CD8-positive, alpha-beta memory T cell (primary cell): Measurements from ENCODE around the gene HDAC9. TPM values are rescaled to one million over a fixed set of nuclear protein-coding genes. Genes with fewer than 3 reads are reported as not detected.

Experiments
- CTCF ChIA-PET: fragments of 350-600 bp; sonication (Branson Sonifier 250); formaldehyde crosslinking; loops from one replicate; lab custom pipeline; 2021; ENCODE audit warnings: antibody characterized with exemption; lab: Charles Lee
- POLR2A ChIA-PET: fragments of 350-600 bp; sonication (Branson Sonifier 250); formaldehyde crosslinking; loops from one replicate; lab custom pipeline; 2021; ENCODE audit warnings: antibody characterized with exemption; lab: Charles Lee
- DNase-seq, 5 donors: peaks; one replicate each; pipeline versions ENCODE4 v3.0.0 to v3.0.0-alpha.2; 2020 to 2022; ENCODE audit warnings: mixed read lengths in 1 of 5
- H3K27ac ChIP-seq: one replicate; pipeline ENCODE4 v1.7.0; 2013; ENCODE audit warnings: low read depth, mild to moderate bottlenecking, low read length, moderate library complexity
- H3K27me3 ChIP-seq: 2 replicates; pipeline ENCODE4 v1.7.0; 2013; ENCODE audit warnings: low read length, mild to moderate bottlenecking; ENCODE audit not compliant: insufficient read depth, poor library complexity, severe bottlenecking
- H3K36me3 ChIP-seq: 2 replicates; pipeline ENCODE4 v1.7.0; 2013; ENCODE audit warnings: mild to moderate bottlenecking, low read length, moderate library complexity; ENCODE audit not compliant: insufficient read depth
- H3K4me1 ChIP-seq: 2 replicates; pipeline ENCODE4 v1.7.0; 2013; ENCODE audit warnings: mild to moderate bottlenecking, low read length, moderate library complexity; ENCODE audit not compliant: insufficient read depth
- H3K4me3 ChIP-seq: 2 replicates; pipeline ENCODE4 v1.7.0; 2013; ENCODE audit warnings: mild to moderate bottlenecking, low read length
- H3K9me3 ChIP-seq: 2 replicates; pipeline ENCODE4 v1.7.0; 2013; ENCODE audit warnings: mild to moderate bottlenecking, low read length
- H3K27ac Mint-ChIP-seq, 8 donors: one replicate each; pipeline ENCODE4 v1.8.0; 2020 to 2021; ENCODE audit warnings: mixed read lengths in 8 of 8, mild to moderate bottlenecking in 6 of 8, inconsistent platforms in 3 of 8, moderate library complexity in 3 of 8
- H3K27me3 Mint-ChIP-seq, 2 donors: one replicate each; pipeline ENCODE4 v1.8.0; 2020 to 2021; ENCODE audit warnings: mixed read lengths in 2 of 2, mild to moderate bottlenecking in 1 of 2, moderate library complexity in 1 of 2
- H3K36me3 Mint-ChIP-seq, 3 donors: one replicate each; pipeline ENCODE4 v1.8.0; 2020 to 2021; ENCODE audit warnings: mixed read lengths in 3 of 3, inconsistent platforms in 1 of 3, mild to moderate bottlenecking in 1 of 3
- H3K4me1 Mint-ChIP-seq, 3 donors: one replicate each; pipeline ENCODE4 v1.8.0; 2020 to 2021; ENCODE audit warnings: mixed read lengths in 3 of 3, inconsistent platforms in 1 of 3, mild to moderate bottlenecking in 1 of 3
- H3K4me3 Mint-ChIP-seq, 7 donors: one replicate each; pipeline ENCODE4 v1.8.0; 2020 to 2021; ENCODE audit warnings: mixed read lengths in 7 of 7, mild to moderate bottlenecking in 6 of 7, moderate library complexity in 4 of 7, inconsistent platforms in 2 of 7
- H3K9me3 Mint-ChIP-seq, 5 donors: one replicate each; pipeline ENCODE4 v1.8.0; 2020 to 2022; ENCODE audit warnings: mixed read lengths in 5 of 5, mild to moderate bottlenecking in 3 of 5, moderate library complexity in 2 of 5, inconsistent platforms in 1 of 5
- polyA plus RNA-seq: library from polyadenylated mRNA; unstranded; fragments of 300-500 nt; fragmentation: Illumina TruSeq; gene quantifications from one replicate; pipeline ENCODE4 v1.2.3, GENCODE V29; 2021
- total RNA-seq, 2 experiments: library from RNA; stranded (reverse); gene quantifications; one replicate each; pipeline ENCODE4 v1.2.3, GENCODE V29; 2021

The HDAC9 gene
- total and polyA plus RNA-seq, 3 experiments from 2014 or later: 2.5 to 5.0 (median 3.2) TPM

DNA sequence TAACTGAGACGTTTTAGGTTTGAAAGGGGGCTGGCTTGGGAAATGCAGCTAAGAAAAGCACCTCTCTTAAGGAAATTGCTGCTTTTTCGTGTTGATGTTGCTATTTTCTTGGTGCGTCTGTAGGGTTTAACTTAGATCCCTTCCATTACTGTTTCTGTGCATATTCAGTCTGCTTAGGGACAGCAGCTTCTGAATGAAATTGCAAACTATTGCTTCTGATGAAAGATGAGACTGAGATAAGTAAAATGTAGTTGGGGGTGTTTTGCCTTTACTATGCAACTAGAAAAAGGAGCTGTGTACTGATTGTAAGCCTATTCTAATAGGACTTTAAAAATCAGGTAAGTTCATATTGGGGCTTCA, 772 bp downstream of the HDAC9 start:
- peak overlapping the region; percentile 44 to 84 (median 75) for H3K4me3 Mint-ChIP-seq

DNA sequence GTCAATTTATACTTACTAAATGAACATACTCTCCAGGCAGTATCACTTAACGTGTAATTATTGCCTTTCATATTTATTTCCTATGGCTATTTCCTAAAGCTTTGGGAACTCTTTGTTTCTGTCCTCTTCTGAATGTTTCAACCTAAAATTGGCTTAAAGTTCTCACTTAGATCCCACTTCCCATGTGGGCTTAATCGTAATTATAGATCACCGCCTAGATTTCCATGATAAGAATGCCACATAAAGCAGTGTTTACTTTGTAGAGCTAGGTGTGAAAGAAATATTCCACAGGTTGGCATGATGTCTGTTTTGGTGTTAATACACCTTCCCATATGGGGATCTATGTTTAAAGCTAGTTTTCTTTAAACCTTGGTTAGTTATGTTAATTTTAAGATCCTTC, 1.5 kb downstream of the HDAC9 start:
- peak overlapping the region in 1 of 7 donors; percentile 77 for H3K4me3 Mint-ChIP-seq
- ChIA-PET POLR2A (no interaction called here), CTCF (interaction anchor here (0.7 kb wide), 1 partner anchor 17 kb away, joined by 3 read pairs; no protein-coding TSS in a partner anchor)
- no peaks in the 10 kb centered on the region for H3K36me3 Mint-ChIP-seq
- H3K27me3 ChIP-seq: no peaks in the 10 kb centered on the region
- H3K4me1 ChIP-seq: no peaks in the 10 kb centered on the region
- H3K27ac Mint-ChIP-seq: peak overlapping the region in 1 of 8 donors; percentile 13
- H3K9me3 Mint-ChIP-seq: peaks cover 0 to 3% (median 0%) of the 10 kb centered on the region in 5 donors
- no peaks in the 10 kb centered on the region for H3K27me3 Mint-ChIP-seq
- H3K36me3 ChIP-seq: no peaks in the 10 kb centered on the region
- H3K27ac ChIP-seq: no peak overlapping the region
- peaks cover 19 to 28% (median 23%) of the 10 kb centered on the region in 3 donors for H3K4me1 Mint-ChIP-seq
- DNase-seq: no peak
- H3K9me3 ChIP-seq: no peaks in the 10 kb centered on the region
- no peak overlapping the region for H3K4me3 ChIP-seq

More for the DNA sequence above, 772 bp downstream of the HDAC9 start:
- no peaks in the 10 kb centered on the region for H3K36me3 Mint-ChIP-seq
- H3K9me3 Mint-ChIP-seq: peaks cover 0 to 3% (median 0%) of the 10 kb centered on the region in 5 donors
- H3K4me3 ChIP-seq: no peak overlapping the region
- DNase-seq: no peak
- CTCF ChIA-PET: no interaction called here
- H3K4me1 ChIP-seq: no peaks in the 10 kb centered on the region
- H3K9me3 ChIP-seq: no peaks in the 10 kb centered on the region
- no peaks in the 10 kb centered on the region for H3K27me3 Mint-ChIP-seq
- no peaks in the 10 kb centered on the region for H3K27me3 ChIP-seq
- no peak overlapping the region for H3K27ac ChIP-seq
- H3K27ac Mint-ChIP-seq: peak overlapping the region in 2 of 8 donors; percentile 14 to 59
- POLR2A ChIA-PET: no interaction called here
- no peaks in the 10 kb centered on the region for H3K36me3 ChIP-seq
- H3K4me1 Mint-ChIP-seq: peaks cover 19 to 28% (median 23%) of the 10 kb centered on the region in 3 donors

DNA sequence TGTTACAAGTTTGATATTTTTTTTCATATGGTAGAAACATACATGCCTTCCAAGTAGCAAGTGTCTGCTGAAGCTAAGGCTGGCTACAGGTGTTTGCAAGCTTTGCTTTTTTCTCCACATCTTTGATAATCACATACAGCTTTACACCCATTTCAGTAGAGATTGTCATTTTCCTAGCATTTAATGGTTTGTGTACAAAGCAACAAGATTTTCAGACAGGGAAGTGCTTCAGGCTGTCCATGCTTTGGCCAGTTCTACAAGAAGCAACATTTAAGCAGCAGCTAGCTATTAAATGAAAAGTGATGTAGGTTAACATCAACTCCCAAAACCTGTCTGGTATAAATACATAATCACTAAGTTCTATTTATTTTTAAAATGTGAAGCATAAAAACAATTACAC, 2.3 kb downstream of the HDAC9 start:
- H3K9me3 Mint-ChIP-seq: peaks cover 0 to 3% (median 0%) of the 10 kb centered on the region in 5 donors
- H3K4me1 ChIP-seq: no peaks in the 10 kb centered on the region
- ChIA-PET CTCF (interaction anchor here (0.7 kb wide), 1 partner anchor 16 kb away, joined by 3 read pairs; no protein-coding TSS in a partner anchor), POLR2A (no interaction called here)
- H3K9me3 ChIP-seq: no peaks in the 10 kb centered on the region
- peak overlapping the region in 1 of 7 donors; percentile 12 for H3K4me3 Mint-ChIP-seq
- H3K4me3 ChIP-seq: no peak overlapping the region
- H3K36me3 Mint-ChIP-seq: no peaks in the 10 kb centered on the region
- no peak overlapping the region for H3K27ac Mint-ChIP-seq
- no peak overlapping the region for H3K27ac ChIP-seq
- no peaks in the 10 kb centered on the region for H3K27me3 Mint-ChIP-seq
- no peak for DNase-seq
- peaks cover 19 to 28% (median 23%) of the 10 kb centered on the region in 3 donors for H3K4me1 Mint-ChIP-seq
- no peaks in the 10 kb centered on the region for H3K36me3 ChIP-seq
- no peaks in the 10 kb centered on the region for H3K27me3 ChIP-seq

DNA sequence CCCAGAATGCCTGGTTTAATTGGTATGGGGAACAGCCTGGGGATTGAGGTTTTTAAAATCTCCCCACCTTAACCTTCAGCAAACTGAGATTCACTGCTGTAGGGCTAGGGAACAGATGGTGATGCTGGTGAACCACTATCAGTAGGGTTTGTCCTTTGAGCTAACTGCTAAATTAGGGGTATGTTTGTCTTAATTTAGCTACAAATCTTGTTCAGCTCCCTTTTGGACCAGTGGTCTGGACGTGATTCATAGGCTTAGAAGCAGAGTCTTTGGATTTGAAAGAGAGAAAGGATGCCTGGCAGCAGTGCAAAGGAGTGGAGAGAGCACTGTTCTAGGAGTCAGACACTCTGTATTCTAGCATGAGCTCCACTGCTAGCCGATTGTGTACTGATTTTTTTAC, 2.8 kb downstream of the HDAC9 start:
- Mint-ChIP-seq H3K4me3 (no peak overlapping the region), H3K36me3 (no peaks in the 10 kb centered on the region), H3K27me3 (no peaks in the 10 kb centered on the region), H3K4me1 (peaks cover 19 to 28% (median 23%) of the 10 kb centered on the region in 3 donors), H3K27ac (no peak overlapping the region), H3K9me3 (peaks cover 0 to 3% (median 0%) of the 10 kb centered on the region in 5 donors)
- Histone ChIP-seq H3K9me3 (no peaks in the 10 kb centered on the region), H3K4me1 (no peaks in the 10 kb centered on the region), H3K27me3 (no peaks in the 10 kb centered on the region), H3K36me3 (no peaks in the 10 kb centered on the region), H3K4me3 (no peak overlapping the region), H3K27ac (no peak overlapping the region)
- DNase-seq: no peak
- POLR2A ChIA-PET: no interaction called here
- CTCF ChIA-PET: no interaction called here

DNA sequence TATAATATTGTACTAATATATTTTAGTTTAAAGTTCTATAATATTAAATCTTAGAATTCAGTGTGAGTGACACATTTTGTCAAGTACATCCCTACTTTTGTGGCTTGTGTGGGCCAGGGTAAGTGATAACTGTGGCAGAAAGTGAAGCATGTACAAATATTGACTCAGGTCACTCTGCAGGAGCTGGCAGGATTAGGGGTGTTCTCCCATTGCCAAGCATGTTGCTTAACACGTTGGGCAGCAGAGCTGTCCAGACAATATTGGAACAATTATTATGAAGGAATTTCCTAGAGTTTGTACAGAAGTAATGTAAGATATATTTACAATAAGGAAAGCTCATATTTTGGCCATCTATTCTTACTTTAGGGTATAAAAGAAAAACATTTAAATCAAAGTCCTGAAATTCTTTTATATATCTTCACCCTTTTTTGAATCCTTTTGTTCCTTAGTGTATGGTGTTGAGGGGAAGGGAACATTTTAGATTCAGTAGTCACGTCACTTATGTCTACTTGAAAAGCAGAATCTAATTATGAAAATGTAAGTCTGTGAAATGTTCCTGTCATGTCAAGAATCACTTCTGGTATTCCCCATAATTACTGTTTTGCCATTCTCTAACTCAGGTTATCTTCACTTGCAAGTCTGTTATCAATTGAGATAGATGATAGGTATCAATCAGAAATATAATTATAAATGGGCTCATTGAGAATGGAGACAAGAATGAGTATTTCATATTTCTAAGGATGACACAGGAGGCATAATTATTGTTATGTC, 4.0 kb downstream of the HDAC9 start:
- no peaks in the 10 kb centered on the region for H3K36me3 ChIP-seq
- no peaks in the 10 kb centered on the region for H3K9me3 ChIP-seq
- no peak overlapping the region for H3K27ac Mint-ChIP-seq
- ChIA-PET CTCF (no interaction called here), POLR2A (no interaction called here)
- no peaks in the 10 kb centered on the region for H3K36me3 Mint-ChIP-seq
- H3K4me1 Mint-ChIP-seq: peaks cover 19 to 27% (median 23%) of the 10 kb centered on the region in 3 donors
- H3K27me3 Mint-ChIP-seq: no peaks in the 10 kb centered on the region
- H3K9me3 Mint-ChIP-seq: peaks cover 0 to 3% (median 0%) of the 10 kb centered on the region in 5 donors
- DNase-seq: no peak
- no peaks in the 10 kb centered on the region for H3K27me3 ChIP-seq
- no peak overlapping the region for H3K27ac ChIP-seq
- H3K4me3 ChIP-seq: no peak overlapping the region
- no peaks in the 10 kb centered on the region for H3K4me1 ChIP-seq
- H3K4me3 Mint-ChIP-seq: no peak overlapping the region

DNA sequence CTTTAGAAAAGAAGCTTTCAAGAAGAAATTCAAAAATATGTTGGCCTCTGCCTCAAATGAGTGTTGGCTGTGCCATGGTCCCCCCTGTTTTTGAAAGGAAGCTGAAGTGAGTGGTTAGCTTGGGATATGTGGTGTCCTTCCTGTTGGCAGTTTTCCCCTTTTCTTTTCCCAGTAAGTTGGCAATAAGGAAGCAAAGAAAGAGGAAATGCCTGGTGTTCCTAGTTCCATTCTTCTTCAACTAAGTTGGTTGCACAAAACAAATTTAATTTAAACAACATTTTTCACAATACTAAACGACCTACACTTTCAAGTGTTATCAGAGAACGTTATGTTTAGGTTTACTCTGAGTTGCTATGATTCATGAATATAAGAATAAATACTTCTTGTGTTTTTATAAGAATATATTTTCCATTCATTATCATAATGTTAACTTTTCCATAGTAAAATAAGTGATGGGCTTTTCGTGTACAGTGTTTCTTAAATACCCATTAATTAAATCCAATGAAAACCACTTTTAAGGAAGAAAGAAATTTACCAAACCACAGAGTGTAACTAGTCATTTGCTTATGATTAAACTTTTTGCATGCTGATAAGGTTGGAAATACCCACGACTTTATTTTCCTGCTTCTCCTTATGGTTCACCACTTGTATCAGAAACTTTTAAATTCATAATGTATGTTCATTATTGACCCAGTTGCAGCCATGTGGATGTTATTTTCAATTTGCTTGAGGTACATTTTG, 7.7 kb downstream of the HDAC9 start:
- H3K27ac ChIP-seq: no peak overlapping the region
- no peaks in the 10 kb centered on the region for H3K9me3 ChIP-seq
- H3K9me3 Mint-ChIP-seq: peaks cover 0 to 3% (median 0%) of the 10 kb centered on the region in 5 donors
- peaks cover 0 to 3% (median 2%) of the 10 kb centered on the region in 3 donors for H3K4me1 Mint-ChIP-seq
- DNase-seq: no peak
- no peak overlapping the region for H3K4me3 Mint-ChIP-seq
- no peak overlapping the region for H3K4me3 ChIP-seq
- no peaks in the 10 kb centered on the region for H3K36me3 Mint-ChIP-seq
- CTCF ChIA-PET: no interaction called here
- no peaks in the 10 kb centered on the region for H3K36me3 ChIP-seq
- H3K4me1 ChIP-seq: no peaks in the 10 kb centered on the region
- POLR2A ChIA-PET: no interaction called here
- no peak overlapping the region for H3K27ac Mint-ChIP-seq
- H3K27me3 Mint-ChIP-seq: no peaks in the 10 kb centered on the region
- no peaks in the 10 kb centered on the region for H3K27me3 ChIP-seq

DNA sequence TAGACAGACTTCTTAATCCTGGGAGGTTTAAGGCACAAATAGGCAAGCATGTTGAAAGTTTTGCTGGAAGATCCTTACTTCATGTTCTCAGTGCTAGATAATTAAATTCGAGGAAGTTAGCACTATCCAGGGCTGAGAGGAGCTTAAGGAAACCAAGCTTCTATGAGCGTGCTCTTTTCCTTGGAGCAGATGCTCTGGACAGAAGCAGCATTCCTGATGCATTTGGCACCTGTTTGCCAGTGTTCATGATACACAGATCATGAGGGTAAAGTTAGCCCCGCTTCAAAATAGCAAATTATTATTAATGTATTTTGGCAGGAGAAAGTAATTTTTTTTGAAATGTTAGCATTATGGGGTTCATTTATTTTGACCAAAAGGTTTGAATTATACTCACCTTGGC, 9.4 kb downstream of the HDAC9 start:
- Histone ChIP-seq H3K27me3 (no peaks in the 10 kb centered on the region), H3K36me3 (no peaks in the 10 kb centered on the region), H3K4me1 (no peaks in the 10 kb centered on the region), H3K4me3 (no peak overlapping the region), H3K9me3 (no peaks in the 10 kb centered on the region), H3K27ac (no peak overlapping the region)
- H3K27ac Mint-ChIP-seq: no peak overlapping the region
- peaks cover 0 to 4% (median 0%) of the 10 kb centered on the region in 5 donors for H3K9me3 Mint-ChIP-seq
- peaks cover 3 to 5% (median 4%) of the 10 kb centered on the region in 3 donors for H3K4me1 Mint-ChIP-seq
- POLR2A ChIA-PET: no interaction called here
- no peaks in the 10 kb centered on the region for H3K27me3 Mint-ChIP-seq
- no peak for DNase-seq
- CTCF ChIA-PET: no interaction called here
- H3K4me3 Mint-ChIP-seq: no peak overlapping the region
- H3K36me3 Mint-ChIP-seq: no peaks in the 10 kb centered on the region

DNA sequence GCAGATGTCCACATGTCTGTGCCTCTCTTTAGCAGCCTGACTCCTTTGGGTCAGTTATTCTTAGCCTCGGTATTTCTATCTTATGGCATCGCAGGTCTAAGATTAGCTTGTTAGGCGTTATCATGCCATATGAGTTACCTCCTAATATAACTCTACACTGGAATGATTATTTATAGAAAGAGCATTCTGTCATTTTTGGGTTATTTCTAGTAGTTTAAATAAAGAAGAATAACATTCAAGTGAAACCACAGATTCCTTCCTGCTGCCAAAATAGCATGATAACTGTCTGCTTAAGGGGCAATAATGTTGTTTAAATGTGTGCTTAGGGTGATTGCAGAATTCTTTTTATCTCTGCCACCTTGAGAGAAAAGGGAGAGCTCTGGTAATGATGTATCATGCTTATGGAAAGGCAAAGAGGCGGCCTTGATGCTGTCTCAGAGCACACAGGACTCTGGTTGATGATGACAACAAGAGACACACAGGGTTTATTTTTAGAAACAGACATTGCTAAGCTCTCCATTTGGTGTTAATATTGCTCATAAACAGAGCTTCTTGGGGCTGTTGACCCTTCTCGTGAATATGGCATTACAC, 10.4 kb downstream of the HDAC9 start:
- no peaks in the 10 kb centered on the region for H3K27me3 ChIP-seq
- H3K9me3 ChIP-seq: no peaks in the 10 kb centered on the region
- H3K4me3 ChIP-seq: no peak overlapping the region
- Mint-ChIP-seq H3K27ac (no peak overlapping the region), H3K4me3 (no peak overlapping the region), H3K36me3 (no peaks in the 10 kb centered on the region), H3K4me1 (peaks cover 3 to 5% (median 4%) of the 10 kb centered on the region in 3 donors), H3K27me3 (no peaks in the 10 kb centered on the region), H3K9me3 (peaks cover 0 to 4% (median 0%) of the 10 kb centered on the region in 5 donors)
- no peak for DNase-seq
- no peaks in the 10 kb centered on the region for H3K36me3 ChIP-seq
- no peak overlapping the region for H3K27ac ChIP-seq
- ChIA-PET POLR2A (no interaction called here), CTCF (no interaction called here)
- H3K4me1 ChIP-seq: no peaks in the 10 kb centered on the region
